ENCODE measurements around the gene KAT2B. TPM values are rescaled to one million over a fixed set of nuclear protein-coding genes. Genes with fewer than 3 reads are reported as not detected.

Gene KAT2B
- total RNA-seq, 1 experiment from 2014 or later, result 3.2 TPM

- ChIA-PET POLR2A (ENCODE audit: unreplicated experiment) (no interaction called here), CTCF (no interaction called here)
- TF ChIP-seq EZH2 (IDR thresholded peaks at IDR 0.05; ENCODE audit: low read depth) (no peak), CTCF (conservative IDR thresholded peaks at IDR 0.05) (no peak)
- Histone ChIP-seq H3K4me3 (no peak overlapping the region), H3K4me1 (replicated peaks; ENCODE audit: insufficient read depth) (0 out of 2 replicates have a peak, but pooled peaks cover 8% of the 10 kb centered on the region), H3K9me2 (ENCODE audit: insufficient read depth) (0 out of 2 replicates have a peak, but pooled peaks cover 4% of the 10 kb centered on the region), H3F3A (ENCODE audit: insufficient read depth, low read depth) (peaks cover 8% of the 10 kb centered on the region; the same call in 1 of the 2 replicates), H3K27me3 (ENCODE audit: insufficient read depth, low read depth) (no peaks in the 10 kb centered on the region), H3K27ac (no peak overlapping the region), H3K9me3 (ENCODE audit: insufficient read depth, low read depth) (no peaks in the 10 kb centered on the region), H2AFZ (no peak overlapping the region), H3K4me2 (no peak overlapping the region), H3K36me3 (ENCODE audit: low read depth) (no peaks in the 10 kb centered on the region), H3K79me2 (ENCODE audit: low read depth) (no peaks in the 10 kb centered on the region), H4K20me1 (ENCODE audit: insufficient read depth) (no peaks in the 10 kb centered on the region)
- intact Hi-C loops (cut with micrococcal nuclease; ENCODE audit: unreplicated experiment), result no loop called here
- no peak for DNase-seq
- BruUV-seq (replicated peaks), result no TSS peak
Observed at GRCh38 chr3:20068512-20069177, 28.4 kb downstream of the KAT2B start.

GRCh38 chr3:20069178-20069532, 28.9 kb downstream of the KAT2B start:
- Histone ChIP-seq H3K27me3 (ENCODE audit: insufficient read depth, low read depth) (no peaks in the 10 kb centered on the region), H3K36me3 (ENCODE audit: low read depth) (no peaks in the 10 kb centered on the region), H3F3A (ENCODE audit: insufficient read depth, low read depth) (peaks cover 8% of the 10 kb centered on the region; the same call in 1 of the 2 replicates), H2AFZ (no peak overlapping the region), H3K27ac (no peak overlapping the region), H3K4me1 (replicated peaks; ENCODE audit: insufficient read depth) (0 out of 2 replicates have a peak, but pooled peaks cover 8% of the 10 kb centered on the region), H3K79me2 (ENCODE audit: low read depth) (no peaks in the 10 kb centered on the region), H4K20me1 (ENCODE audit: insufficient read depth) (no peaks in the 10 kb centered on the region), H3K9me3 (ENCODE audit: insufficient read depth, low read depth) (no peaks in the 10 kb centered on the region), H3K9me2 (ENCODE audit: insufficient read depth) (0 out of 2 replicates have a peak, but pooled peaks cover 4% of the 10 kb centered on the region), H3K4me3 (no peak overlapping the region), H3K4me2 (no peak overlapping the region)
- no peak for DNase-seq
- intact Hi-C loops (cut with micrococcal nuclease; ENCODE audit: unreplicated experiment), result no loop called here
- BruUV-seq (replicated peaks), result no TSS peak
- ChIA-PET POLR2A (ENCODE audit: unreplicated experiment) (no interaction called here), CTCF (no interaction called here)
- TF ChIP-seq EZH2 (IDR thresholded peaks at IDR 0.05; ENCODE audit: low read depth), result no peak
- TF ChIP-seq CTCF (conservative IDR thresholded peaks at IDR 0.05), result no peak

GRCh38 chr3:20071175-20071574, 30.9 kb downstream of the KAT2B start:
- no peaks in the 10 kb centered on the region for H3K4me1 ChIP-seq (replicated peaks; ENCODE audit: insufficient read depth)
- no peak overlapping the region for H3K4me2 ChIP-seq
- POLR2A ChIA-PET (ENCODE audit: unreplicated experiment), result no interaction called here
- CTCF ChIA-PET, result no interaction called here
- H3K9me3 ChIP-seq (ENCODE audit: insufficient read depth, low read depth), result no peaks in the 10 kb centered on the region
- H3F3A ChIP-seq (ENCODE audit: insufficient read depth, low read depth), result no peaks in the 10 kb centered on the region
- no peaks in the 10 kb centered on the region for H4K20me1 ChIP-seq (ENCODE audit: insufficient read depth)
- intact Hi-C loops (cut with micrococcal nuclease; ENCODE audit: unreplicated experiment), result no loop called here
- H3K79me2 ChIP-seq (ENCODE audit: low read depth), result no peaks in the 10 kb centered on the region
- no TSS peak for BruUV-seq (replicated peaks)
- H3K27me3 ChIP-seq (ENCODE audit: insufficient read depth, low read depth), result no peaks in the 10 kb centered on the region
- H3K9me2 ChIP-seq (ENCODE audit: insufficient read depth), result no peaks in the 10 kb centered on the region
- TF ChIP-seq CTCF (conservative IDR thresholded peaks at IDR 0.05), result no peak
- TF ChIP-seq EZH2 (IDR thresholded peaks at IDR 0.05; ENCODE audit: low read depth), result no peak
- H3K27ac ChIP-seq, result no peak overlapping the region
- H2AFZ ChIP-seq, result no peak overlapping the region
- no peak for DNase-seq
- H3K4me3 ChIP-seq, result no peak overlapping the region
- no peaks in the 10 kb centered on the region for H3K36me3 ChIP-seq (ENCODE audit: low read depth)

Data from PC-9 (cell line).